HuH-7 (cell line): ENCODE results near the gene STIM2.

Experiments
- DNase-seq: peaks from one replicate; pipeline ENCODE4 v3.0.0; 2011; ENCODE audit warnings: low spot score

Gene STIM2

GRCh38 chr4:27040356-27040755, 179.7 kb downstream of the STIM2 start:
- no peak for DNase-seq

DNA sequence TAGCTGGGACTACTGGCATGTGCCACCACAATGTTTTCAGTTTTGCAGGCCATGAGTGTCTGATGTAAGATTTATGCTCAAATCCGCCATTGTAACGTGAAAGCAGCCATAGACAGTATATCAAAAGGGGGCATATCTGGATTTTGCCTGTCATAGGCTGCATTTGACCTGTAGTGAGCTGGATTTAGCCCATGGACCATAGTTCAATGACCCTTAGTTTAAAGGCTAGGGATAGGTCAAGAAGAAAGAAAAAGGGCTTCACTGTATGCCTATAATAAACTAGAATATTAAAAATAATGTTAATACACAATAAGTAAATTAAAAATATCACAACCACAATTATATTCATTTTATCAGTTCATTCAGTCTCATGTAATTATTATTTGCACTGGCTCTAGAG, 181.8 kb downstream of the STIM2 start:
- no peak for DNase-seq

DNA sequence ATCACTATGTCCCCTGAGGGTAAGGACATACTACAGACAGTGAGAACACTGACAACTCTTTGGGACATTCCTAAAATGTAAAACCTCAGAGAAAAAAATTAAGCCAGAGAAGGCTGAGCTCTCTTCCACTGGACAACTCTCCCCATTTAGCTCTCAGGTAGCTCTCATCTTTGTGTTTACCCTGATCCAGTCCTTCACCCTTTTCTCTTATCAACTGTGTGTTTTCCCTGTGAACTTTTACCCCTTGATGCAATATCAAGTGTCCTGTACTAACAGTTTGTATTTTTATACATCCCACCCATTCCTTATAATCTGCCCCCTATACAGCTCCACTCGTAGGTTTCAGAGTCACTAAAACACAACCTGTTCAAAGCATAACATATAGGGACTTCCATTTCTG, 182.6 kb downstream of the STIM2 start:
- DNase-seq, result no peak

- no peak for DNase-seq
Observed at GRCh38 chr4:27046851-27047250, 186.2 kb downstream of the STIM2 start.

DNA sequence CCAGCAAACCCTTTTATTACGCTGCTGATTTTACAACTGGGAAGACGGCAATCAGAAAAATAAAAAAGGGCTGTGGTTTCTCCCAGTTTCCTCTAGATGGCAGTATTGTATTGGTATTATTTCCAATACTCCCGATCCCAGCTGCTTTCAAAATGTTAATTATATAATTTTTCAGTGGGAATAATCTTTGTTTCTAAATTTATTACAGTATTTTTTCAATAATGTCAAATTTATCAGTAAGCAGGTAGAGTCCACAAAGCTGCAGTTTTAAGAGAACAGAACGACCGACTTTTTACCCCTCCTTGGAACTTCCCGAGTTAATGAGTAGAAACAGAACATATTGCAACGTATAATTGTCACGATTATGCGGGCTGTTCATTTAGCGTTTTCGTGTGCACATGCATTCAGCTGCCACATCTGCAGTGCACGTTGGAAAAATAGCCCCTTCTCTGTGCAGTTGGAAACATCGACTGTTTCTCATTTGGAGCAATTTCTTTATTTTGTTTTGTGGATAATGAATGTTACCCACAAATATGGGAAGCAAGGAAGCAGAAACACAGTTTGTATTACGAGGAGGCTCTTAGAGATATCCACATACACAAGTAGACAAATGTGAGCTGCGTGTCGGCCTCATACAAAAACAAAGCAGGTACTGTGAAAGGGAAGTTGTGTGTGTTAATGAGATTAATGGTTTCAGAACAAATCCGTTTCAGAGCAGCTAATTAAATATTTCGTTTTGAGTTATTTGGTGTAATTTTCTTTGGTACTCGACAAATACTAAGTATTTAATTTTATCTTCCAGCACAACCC, 188.0 kb downstream of the STIM2 start:
- DNase-seq, result peak; percentile 68

GRCh38 chr4:27049239-27049829, 188.7 kb downstream of the STIM2 start:
- no peak for DNase-seq

DNA sequence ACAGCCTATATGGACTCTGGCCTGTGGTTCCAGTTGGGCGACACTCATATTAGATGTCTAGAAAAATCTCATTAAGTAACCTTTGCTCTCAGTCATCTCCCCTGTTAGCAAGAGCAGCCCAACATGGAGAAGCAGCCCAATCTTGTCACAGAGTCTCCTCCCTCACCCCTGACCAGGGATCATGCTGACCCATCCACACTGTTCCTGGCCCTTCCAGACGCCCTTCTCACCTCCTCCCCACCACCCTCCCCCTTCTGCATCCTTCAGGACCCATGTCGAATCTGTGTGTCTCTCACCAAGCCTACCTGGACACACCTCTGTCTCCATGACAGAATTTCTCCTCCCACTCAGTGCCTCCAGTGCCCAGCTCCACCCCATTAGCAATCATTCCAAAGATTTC, 190.1 kb downstream of the STIM2 start:
- no peak for DNase-seq

- DNase-seq, result no peak
Observed at GRCh38 chr4:27055221-27055760, 194.7 kb downstream of the STIM2 start.

DNA sequence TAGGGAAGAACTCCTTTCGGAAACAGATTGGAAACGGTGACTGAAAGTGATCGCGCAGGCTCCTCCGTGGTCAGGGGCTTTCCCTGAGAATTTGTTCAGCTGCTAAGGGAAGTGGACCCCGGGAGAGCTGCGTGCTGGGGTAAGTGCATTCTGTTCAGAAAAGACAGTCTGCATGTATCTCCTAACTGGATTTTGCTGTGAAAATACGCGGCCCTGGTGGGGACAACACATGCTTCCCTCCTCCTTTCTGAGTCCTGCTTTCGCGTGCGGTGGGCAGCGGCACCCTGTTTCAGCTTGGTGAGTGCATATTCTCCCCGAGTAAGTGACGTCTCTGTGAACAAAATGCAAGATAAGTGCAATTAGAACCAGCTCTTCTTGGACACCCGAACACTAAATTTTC, 195.6 kb downstream of the STIM2 start:
- DNase-seq, result no peak

- DNase-seq, result no peak
Observed at GRCh38 chr4:27057053-27057452, 196.4 kb downstream of the STIM2 start.

DNA sequence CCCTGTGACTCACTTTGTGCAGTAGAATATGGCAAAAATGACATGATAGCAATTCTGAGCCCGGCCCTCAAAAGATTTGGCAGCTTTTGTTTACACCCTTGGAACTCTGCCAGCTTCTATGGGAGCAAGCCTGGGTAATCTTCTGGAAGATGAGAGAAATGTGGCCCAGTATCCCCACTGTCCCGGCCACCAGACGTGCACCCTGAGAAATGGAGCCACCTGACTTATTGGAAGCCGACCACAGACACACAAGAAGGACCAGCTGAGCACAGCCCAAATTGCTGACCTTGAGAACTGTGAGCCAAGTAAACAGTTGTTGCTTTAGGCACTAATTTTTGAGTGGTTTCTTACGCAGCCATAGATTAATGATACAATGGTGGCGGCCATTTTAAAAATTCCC, 197.0 kb downstream of the STIM2 start:
- no peak for DNase-seq

DNA sequence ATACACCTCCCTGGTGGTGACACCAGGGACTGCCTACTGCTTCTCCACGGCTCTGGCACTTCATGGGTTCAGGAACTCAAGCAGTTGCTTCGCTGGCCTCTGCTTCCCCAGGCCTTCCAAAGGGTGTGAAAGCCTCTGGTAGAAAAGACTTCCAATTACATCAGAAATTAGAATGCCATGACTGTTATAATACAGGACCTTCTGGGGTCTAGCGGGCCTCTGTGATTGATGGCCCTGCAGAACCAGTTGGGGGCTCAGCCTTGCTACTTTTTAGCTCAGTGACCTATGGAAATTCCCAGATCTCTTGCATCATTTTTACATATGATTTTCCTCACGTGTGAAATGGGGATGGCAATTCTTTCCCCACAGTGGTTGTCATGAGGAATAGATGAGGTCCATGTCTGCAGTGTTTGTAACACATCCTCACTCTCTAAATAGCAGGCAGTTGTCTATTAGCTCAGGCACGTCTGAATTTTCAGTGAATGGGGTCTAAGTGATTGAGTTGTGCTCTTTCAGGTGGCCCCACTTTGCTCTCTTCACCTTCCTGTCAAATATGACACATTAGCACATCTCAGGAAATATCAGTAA, 198.3 kb downstream of the STIM2 start:
- no peak for DNase-seq

DNA sequence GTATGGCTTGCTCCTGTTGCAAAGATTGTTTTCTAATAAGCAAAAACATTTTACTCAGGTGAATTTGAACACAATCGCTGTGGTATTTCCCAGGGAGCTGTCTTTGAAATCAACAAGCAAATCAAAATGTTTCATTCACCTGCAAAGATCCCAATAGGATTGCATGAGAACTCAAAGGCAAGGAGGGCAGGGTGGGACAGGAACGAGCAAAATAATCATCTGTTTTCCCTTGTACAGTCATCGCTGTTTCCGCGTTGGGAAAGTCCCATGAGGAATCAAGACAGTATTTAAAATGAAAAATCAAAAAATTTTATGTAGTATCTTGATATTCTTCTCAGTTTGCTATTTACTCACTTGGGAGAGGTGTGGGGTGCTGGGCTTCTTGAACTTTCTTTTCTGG, 198.8 kb downstream of the STIM2 start:
- no peak for DNase-seq

DNA sequence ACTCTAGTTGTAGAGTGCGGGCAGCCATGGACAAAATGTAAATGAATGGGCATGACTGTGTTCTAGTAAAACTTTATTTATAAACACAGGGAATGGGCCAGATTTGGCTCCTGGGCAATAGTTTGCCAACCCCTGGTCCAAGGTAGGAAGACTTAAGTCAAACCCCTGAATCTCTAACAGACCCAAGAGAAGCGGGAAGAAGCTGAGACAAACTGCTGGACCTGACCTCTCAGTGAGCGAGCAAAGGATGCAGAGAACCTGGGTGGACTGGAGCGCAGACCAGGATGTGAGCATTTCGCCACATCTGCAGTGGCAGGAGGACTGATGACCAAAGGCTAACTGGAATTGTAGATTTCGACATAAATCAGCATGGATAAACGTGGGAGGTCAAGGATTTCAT, 201.6 kb downstream of the STIM2 start:
- DNase-seq, result no peak

- DNase-seq, result no peak
Observed at GRCh38 chr4:27066591-27066990, 205.9 kb downstream of the STIM2 start.

DNA sequence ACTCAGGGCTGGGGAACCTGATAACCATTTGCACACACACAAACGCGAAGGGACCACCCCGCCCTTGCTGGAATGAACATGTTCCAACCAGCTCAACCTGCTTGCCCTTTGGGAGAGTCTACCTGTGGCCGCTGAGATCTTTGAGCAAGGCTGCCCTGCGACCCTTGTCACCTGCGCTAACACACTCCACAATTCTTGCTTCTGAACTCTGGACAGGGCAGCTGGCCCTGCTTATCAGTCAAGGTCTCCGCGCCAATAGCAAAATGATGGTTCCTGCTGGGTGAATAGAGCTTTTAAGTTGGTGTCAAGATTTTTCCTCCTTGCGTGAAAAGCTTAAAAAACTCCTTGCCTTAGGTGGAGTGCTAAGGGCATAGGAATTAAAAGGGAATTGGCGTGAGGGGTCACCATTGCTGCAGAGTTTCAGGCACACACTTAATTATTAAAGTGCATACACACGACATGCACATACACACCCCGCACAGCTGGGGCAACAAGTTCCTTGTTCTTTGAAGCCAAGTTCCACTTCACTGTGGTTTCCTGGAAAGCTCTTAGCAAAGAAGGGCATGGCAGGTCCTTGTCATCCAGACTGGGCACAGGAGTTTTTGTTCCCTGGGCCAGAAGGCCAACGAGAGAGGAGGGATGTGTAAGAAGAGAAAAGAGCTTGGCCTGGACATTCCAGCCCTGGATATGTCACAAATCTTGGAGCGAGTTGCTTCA, 207.7 kb downstream of the STIM2 start:
- DNase-seq, result no peak
